ENCODE data around the gene ABI2. TPM values are rescaled to one million over a fixed set of nuclear protein-coding genes. Genes with fewer than 3 reads are reported as not detected.

ABI2 gene
- total RNA-seq, 4 donors from 2014 or later, result 9.8 to 69.6 (median 17.8) TPM

DNA sequence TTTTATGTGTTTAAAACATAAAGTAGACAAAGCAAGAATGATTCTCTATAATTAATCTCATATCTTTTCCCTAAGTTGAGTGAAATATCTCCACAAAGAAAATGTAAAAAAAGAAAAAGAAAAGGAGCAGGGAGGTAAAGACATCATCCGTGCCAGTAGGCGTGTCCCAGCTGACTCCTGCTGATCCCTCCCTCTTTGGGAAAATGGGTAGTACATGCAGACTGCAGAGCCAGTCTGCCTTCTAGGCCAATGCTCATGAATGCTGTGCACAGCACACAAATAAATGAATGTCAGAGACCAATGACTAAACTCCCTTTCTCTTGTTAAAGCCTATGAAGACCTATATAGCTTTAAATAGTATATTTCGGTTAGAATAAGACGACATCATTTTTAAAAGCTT is 142.2 kb downstream of the ABI2 start:
- no peak for TF ChIP-seq EP300 (IDR thresholded peaks at IDR 0.05; ENCODE audit: low read depth)
- TF ChIP-seq POLR2AphosphoS5 (IDR thresholded peaks at IDR 0.05), result no peak
- TF ChIP-seq POLR2A (IDR thresholded peaks at IDR 0.05), result no peak
- TF ChIP-seq, protein P1, sequence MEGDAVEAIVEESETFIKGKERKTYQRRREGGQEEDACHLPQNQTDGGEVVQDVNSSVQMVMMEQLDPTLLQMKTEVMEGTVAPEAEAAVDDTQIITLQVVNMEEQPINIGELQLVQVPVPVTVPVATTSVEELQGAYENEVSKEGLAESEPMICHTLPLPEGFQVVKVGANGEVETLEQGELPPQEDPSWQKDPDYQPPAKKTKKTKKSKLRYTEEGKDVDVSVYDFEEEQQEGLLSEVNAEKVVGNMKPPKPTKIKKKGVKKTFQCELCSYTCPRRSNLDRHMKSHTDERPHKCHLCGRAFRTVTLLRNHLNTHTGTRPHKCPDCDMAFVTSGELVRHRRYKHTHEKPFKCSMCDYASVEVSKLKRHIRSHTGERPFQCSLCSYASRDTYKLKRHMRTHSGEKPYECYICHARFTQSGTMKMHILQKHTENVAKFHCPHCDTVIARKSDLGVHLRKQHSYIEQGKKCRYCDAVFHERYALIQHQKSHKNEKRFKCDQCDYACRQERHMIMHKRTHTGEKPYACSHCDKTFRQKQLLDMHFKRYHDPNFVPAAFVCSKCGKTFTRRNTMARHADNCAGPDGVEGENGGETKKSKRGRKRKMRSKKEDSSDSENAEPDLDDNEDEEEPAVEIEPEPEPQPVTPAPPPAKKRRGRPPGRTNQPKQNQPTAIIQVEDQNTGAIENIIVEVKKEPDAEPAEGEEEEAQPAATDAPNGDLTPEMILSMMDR (IDR thresholded peaks at IDR 0.05), result no peak
- Histone ChIP-seq H3K4me1 (peaks cover 0 to 20% (median 13%) of the 10 kb centered on the region in 4 donors), H3K27me3 (no peaks in the 10 kb centered on the region), H3K36me3 (no peaks in the 10 kb centered on the region), H3K27ac (peak overlapping the region in 1 of 4 donors; percentile 18), H3K4me3 (no peak overlapping the region), H3K9me3 (no peaks in the 10 kb centered on the region)
- in situ Hi-C loops (cut with MboI; ENCODE audit: low pct_ligation_motif_present in 1 of 4, low pct_unique_long_range_greater_than_20kb in 1 of 4, low sequenced_read_pairs in 3 of 4), result loop anchor here in 1 of 4 donors (25.0 kb wide), 1 partner anchor 233 kb away; the partner anchor contains the start of gene CYP20A1
- peak; percentile 22 for DNase-seq
- intact Hi-C loops (cut with DNase I; ENCODE audit: low total_unique reads), result no loop called here
- 68 to 69% methylated on average over 4 of the region's 4 CpGs for whole genome bisulfite sequencing, 2 donors (ENCODE audit: low coverage in 1 of 2)

DNA sequence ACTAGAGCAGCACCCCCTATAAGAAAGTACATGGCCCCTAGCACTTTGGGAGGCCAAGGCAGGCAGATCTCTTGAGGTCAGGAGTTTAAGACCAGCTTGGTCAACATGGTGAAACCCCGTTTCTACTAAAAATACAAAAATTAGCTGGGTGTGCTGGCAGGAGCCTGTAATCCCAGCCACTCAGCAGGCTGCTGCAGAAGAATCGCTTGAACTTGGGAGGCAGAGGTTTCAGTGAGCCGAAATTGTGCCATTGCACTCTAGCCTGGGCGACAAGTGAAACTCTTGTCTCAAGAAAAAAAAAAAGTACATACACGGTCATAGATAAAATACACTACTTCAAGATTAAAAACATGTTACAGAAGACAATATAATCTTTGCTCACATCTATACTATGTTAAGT is 143.1 kb downstream of the ABI2 start:
- intact Hi-C loops (cut with DNase I; ENCODE audit: low total_unique reads) (no loop called here), in situ Hi-C loops (cut with MboI; ENCODE audit: low pct_ligation_motif_present in 1 of 4, low pct_unique_long_range_greater_than_20kb in 1 of 4, low sequenced_read_pairs in 3 of 4) (loop anchor here in 1 of 4 donors (25.0 kb wide), 1 partner anchor 234 kb away; the partner anchor contains the start of gene CYP20A1)
- Histone ChIP-seq H3K27me3 (no peaks in the 10 kb centered on the region), H3K4me3 (no peak overlapping the region), H3K9me3 (no peaks in the 10 kb centered on the region), H3K36me3 (no peaks in the 10 kb centered on the region), H3K27ac (no peak overlapping the region), H3K4me1 (peaks cover 0 to 20% (median 13%) of the 10 kb centered on the region in 4 donors)
- 85 to 89% methylated on average over 3 to 5 of the region's 5 CpGs for WGBS, 2 donors (ENCODE audit: low coverage in 1 of 2)
- no peak for DNase-seq
- TF ChIP-seq POLR2A (IDR thresholded peaks at IDR 0.05), result no peak
- TF ChIP-seq EP300 (IDR thresholded peaks at IDR 0.05; ENCODE audit: low read depth), result no peak
- TF ChIP-seq, protein P1 (IDR thresholded peaks at IDR 0.05), result no peak
- no peak for TF ChIP-seq POLR2AphosphoS5 (IDR thresholded peaks at IDR 0.05)

DNA sequence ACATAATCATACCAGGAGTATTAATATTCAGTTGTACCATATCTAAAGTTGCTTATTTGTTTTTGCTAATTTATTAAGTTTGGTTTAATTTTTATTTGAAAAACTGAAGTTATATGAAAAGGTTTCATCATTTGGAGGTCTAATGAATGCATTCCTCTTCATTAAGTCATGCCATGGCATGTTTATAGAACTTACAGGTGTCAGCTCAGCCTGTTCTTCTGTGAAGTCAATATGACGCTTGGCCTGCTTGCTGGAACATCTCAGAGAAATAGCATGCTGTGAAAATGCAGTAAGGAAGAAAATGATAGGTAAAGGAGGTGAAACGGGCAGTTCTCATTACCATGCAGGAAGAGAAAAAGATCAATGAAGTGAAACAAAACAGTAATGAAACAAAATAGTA is 148.7 kb downstream of the ABI2 start:
- TF ChIP-seq POLR2AphosphoS5 (IDR thresholded peaks at IDR 0.05) (no peak), EP300 (IDR thresholded peaks at IDR 0.05; ENCODE audit: low read depth) (no peak), POLR2A (IDR thresholded peaks at IDR 0.05) (no peak)
- TF ChIP-seq, protein P1 (IDR thresholded peaks at IDR 0.05), result no peak
- H3K4me1 ChIP-seq, result no peaks in the 10 kb centered on the region
- 64 to 77% methylated on average over 2 of the region's 2 CpGs for WGBS, 2 donors (ENCODE audit: low coverage in 1 of 2)
- intact Hi-C loops (cut with DNase I; ENCODE audit: low total_unique reads) (no loop called here), in situ Hi-C loops (cut with MboI; ENCODE audit: low pct_ligation_motif_present in 1 of 4, low pct_unique_long_range_greater_than_20kb in 1 of 4, low sequenced_read_pairs in 3 of 4) (loop anchor here in 2 of 4 donors (25.0 kb wide), 3 partner anchors 185 to 435 kb away; no protein-coding TSS in a partner anchor)
- H3K27me3 ChIP-seq, result no peaks in the 10 kb centered on the region
- no peak overlapping the region for H3K27ac ChIP-seq
- no peak overlapping the region for H3K4me3 ChIP-seq
- H3K9me3 ChIP-seq, result no peaks in the 10 kb centered on the region
- H3K36me3 ChIP-seq, result no peaks in the 10 kb centered on the region
- no peak for DNase-seq

DNA sequence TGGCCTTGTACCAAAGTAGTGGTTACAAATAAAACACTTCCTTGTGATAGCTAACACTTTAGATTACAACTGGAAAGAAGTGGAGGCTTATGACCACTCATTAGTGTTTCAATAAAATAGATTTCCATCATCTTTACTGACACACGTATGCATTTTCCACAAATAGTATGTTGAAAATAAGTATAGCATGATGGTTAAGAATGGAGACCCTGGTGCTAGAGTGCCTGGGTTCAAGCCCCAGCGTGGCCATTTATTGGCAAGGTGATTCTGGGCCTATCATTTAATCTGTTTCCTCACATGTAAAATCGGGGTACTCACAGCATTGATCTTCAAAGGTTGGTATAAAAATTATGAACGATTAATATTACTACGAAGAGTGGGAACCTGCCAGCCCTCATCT is 152.4 kb downstream of the ABI2 start:
- no peak for DNase-seq
- Histone ChIP-seq H3K4me3 (no peak overlapping the region), H3K36me3 (no peaks in the 10 kb centered on the region), H3K9me3 (no peaks in the 10 kb centered on the region), H3K27me3 (no peaks in the 10 kb centered on the region), H3K27ac (no peak overlapping the region), H3K4me1 (peaks cover 0 to 3% (median 0%) of the 10 kb centered on the region in 4 donors)
- intact Hi-C loops (cut with DNase I; ENCODE audit: low total_unique reads) (loop anchor here (2.0 to 5.0 kb wide), 2 partner anchors 24 to 172 kb away; no protein-coding TSS in a partner anchor), in situ Hi-C loops (cut with MboI; ENCODE audit: low pct_ligation_motif_present in 1 of 4, low pct_unique_long_range_greater_than_20kb in 1 of 4, low sequenced_read_pairs in 3 of 4) (loop anchor here (5.0 to 25.0 kb wide), 6 partner anchors 182 to 434 kb away; no protein-coding TSS in a partner anchor)
- 86 to 95% methylated on average over 5 of the region's 5 CpGs for WGBS, 2 donors (ENCODE audit: low coverage in 1 of 2)
- TF ChIP-seq EP300 (IDR thresholded peaks at IDR 0.05; ENCODE audit: low read depth) (no peak), POLR2AphosphoS5 (IDR thresholded peaks at IDR 0.05) (no peak), POLR2A (IDR thresholded peaks at IDR 0.05) (no peak)
- TF ChIP-seq, protein P1 (IDR thresholded peaks at IDR 0.05), result no peak

Data from transverse colon (tissue), 4 donors.